Ishikawa (cell line): ENCODE results near the gene INO80D.

Experiments used
- FOXM1 ChIP-seq: IDR thresholded peaks from 2 replicates; pipeline ENCODE4 v1.6.1; 2012; ENCODE audit warnings: low read depth, borderline replicate concordance
- TAF1 ChIP-seq: IDR thresholded peaks from 2 replicates; pipeline ENCODE4 v1.6.1; 2012; ENCODE audit warnings: low read depth, mild to moderate bottlenecking

GRCh38 chr2:205995260-205995659, 90.7 kb downstream of the INO80D start:
- no peak for TF ChIP-seq TAF1
- no peak for TF ChIP-seq FOXM1
